GM12801 (cell line): Measurements from ENCODE around the gene MBLAC2.

Experiments used
- TF ChIP-seq, protein P1 (sequence below): IDR thresholded peaks from one replicate; pipeline ENCODE4 v1.5.1; 2011; ENCODE audit warnings: control low read depth; ENCODE audit not compliant: insufficient read length; ENCODE audit errors: extremely low read depth

MBLAC2 gene

DNA sequence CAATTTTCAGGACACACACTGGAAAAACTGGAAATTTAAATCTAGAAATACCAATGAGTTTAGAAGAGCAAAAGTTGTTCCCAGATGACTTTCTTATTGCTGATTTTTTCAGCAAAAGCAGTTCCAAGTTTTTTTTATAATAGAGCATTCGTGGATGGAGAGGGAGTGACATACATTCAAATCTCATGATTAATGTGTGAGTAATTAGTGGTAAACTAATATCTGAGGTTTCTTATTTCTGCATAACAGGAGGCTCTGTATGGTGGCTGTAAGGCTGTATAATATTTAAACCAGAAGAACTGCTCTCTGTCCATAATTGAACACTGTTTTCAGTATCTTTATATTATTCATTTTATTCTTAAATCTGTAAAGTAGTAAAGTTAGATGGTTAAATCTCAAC lies 29.0 kb upstream of the MBLAC2 start:
- TF ChIP-seq, protein P1, sequence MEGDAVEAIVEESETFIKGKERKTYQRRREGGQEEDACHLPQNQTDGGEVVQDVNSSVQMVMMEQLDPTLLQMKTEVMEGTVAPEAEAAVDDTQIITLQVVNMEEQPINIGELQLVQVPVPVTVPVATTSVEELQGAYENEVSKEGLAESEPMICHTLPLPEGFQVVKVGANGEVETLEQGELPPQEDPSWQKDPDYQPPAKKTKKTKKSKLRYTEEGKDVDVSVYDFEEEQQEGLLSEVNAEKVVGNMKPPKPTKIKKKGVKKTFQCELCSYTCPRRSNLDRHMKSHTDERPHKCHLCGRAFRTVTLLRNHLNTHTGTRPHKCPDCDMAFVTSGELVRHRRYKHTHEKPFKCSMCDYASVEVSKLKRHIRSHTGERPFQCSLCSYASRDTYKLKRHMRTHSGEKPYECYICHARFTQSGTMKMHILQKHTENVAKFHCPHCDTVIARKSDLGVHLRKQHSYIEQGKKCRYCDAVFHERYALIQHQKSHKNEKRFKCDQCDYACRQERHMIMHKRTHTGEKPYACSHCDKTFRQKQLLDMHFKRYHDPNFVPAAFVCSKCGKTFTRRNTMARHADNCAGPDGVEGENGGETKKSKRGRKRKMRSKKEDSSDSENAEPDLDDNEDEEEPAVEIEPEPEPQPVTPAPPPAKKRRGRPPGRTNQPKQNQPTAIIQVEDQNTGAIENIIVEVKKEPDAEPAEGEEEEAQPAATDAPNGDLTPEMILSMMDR: no peak

DNA sequence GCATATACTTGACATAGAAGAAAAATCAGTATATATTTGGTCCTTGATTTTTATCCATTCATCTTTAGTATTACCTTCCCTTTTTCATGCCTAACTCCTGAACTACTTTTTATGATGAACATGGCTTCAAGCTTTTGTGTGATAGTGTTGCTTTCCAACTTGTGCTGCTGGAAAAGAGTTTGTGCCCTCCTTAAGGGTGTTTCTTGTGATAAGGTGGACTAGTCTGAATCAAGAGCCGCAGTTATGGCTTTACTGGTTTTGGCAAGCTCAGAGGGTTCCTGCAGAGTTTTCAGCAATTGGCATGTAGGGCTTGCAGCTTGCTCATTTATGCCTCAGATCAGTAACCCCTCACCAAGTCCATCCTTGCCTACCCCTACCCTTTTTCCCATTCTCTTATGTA lies 20.6 kb upstream of the MBLAC2 start:
- TF ChIP-seq, protein P1: no peak

DNA sequence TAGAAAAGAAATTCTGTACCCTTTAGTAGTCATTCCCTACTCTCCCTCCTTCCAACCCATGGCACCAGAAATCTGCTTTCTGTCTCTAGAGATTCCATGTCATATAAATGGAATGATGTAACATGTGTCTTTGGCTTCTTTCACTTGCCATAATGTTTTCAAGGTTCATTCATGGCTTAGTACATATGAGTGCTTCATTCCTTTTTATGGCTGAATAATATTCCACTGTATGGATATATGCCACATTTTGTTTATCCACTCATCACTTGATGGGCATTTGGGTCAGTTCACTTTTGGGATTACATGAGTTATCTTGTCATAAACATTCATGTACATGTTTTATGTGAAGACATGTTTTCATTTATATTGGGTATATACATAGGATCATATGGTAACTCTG lies 19.5 kb upstream of the MBLAC2 start:
- TF ChIP-seq, protein P1: no peak

DNA sequence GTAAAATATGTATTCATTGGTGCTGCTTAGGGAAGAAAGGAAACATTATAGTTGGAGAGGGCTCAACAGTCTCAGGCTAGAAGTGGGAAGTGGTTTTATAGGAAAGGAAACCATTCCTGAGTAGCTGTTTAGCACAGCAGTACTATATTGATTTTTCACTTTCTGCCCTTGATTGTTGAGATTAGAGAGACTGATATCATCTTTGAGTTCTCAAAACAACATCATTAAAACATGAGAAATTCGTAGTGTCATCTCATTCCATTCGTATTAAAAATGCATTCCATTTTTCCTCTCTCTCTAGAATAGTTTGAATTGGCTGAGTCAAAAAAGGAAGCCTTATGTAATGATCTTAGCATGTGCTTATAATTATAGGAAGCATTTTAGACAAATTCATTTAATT lies 14.2 kb upstream of the MBLAC2 start:
- TF ChIP-seq, protein P1: no peak

DNA sequence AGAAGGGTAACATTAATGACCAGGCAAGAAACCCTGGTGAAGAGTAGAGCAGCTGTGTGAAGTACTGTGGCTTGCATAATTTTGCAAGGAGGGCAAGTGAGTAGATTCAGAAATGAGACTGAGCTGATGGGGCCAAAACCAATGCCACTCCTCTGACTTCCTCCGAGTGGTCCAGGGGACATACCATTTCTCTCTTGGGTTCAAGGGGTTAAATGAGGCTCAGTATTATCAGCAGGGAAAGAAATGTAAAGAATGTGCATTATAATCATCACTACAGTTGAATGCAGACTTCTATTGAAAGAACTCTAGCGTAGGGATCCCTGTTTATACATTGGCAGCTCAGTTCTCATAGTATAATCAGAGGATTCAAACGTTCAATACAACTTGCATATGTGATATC lies 10.0 kb upstream of the MBLAC2 start:
- TF ChIP-seq, protein P1: no peak

DNA sequence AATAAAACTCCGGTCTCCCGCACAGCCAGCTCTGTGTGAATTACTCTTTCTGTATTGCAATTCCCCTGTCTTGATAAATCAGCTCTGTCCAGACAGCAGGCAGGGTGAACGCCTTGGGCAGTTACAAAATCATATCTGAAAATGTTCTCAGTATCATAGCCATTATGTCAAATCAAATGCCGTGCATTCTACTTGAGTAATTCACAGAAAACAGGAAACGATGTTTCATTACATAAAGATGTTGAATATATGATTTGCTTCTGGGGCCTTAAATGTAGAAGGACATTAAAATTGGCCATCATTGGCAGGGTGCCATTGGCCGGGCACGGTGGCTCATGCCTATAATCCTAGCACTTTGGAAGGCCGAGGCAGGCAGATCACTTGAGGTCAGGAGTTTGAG lies 8.6 kb upstream of the MBLAC2 start:
- TF ChIP-seq, protein P1: no peak

DNA sequence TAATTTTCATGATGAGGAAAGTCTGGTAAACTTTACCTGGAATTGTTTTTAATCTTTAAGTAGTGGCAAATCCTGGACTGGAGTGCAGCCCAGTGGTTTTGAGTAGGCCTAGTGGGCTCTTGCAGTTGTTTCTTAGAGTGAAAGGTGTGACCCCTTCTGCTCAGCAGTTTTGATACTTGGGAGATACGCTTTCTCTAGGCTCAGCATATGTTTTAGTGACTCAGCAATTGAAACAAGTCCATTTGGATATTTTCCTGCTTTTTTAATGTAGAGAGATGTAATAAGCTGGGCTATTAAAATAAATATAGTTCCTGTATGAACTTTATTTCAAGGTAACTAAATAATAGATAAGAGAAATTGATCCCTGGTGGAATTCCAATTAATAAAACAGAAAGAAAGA lies 6.1 kb upstream of the MBLAC2 start:
- TF ChIP-seq, protein P1: no peak
